Spleen (tissue), 7 donors: ENCODE data around the gene ATP1A1.

Experiments used
- CTCF ChIP-seq, 11 experiments: fragments of 200-600 bp in 7 of 11; fragments of 450-650 bp in 4 of 11; sonication (generic) in 4 of 11; IDR thresholded peaks in 8 of 11; conservative IDR thresholded peaks in 3 of 11; 1 replicate in 7 of 11; 2 replicates in 4 of 11; pipeline versions ENCODE4 v1.4.0 to v1.8.0; 2016 to 2021; ENCODE audit warnings: antibody characterized with exemption in 11 of 11, inconsistent platforms in 4 of 11, mild to moderate bottlenecking in 1 of 11
- POLR2A ChIP-seq, 3 donors: fragments of 450-650 bp; IDR thresholded peaks; one replicate each; pipeline ENCODE4 v1.5.1; 2017; ENCODE audit warnings: antibody characterized with exemption in 3 of 3, mild to moderate bottlenecking in 1 of 3
- donor health status: DM: no; HTN: no; CAD: no; lungs with moderate emphysema.
- donor health status: DM: no; HTN: no; CAD: no.
- donor health status: DM: no; HTN: no; CAD: no.

GRCh38 chr1:116449578-116449977, 76.5 kb downstream of the ATP1A1 start:
- TF ChIP-seq CTCF (IDR thresholded peaks at IDR 0.05 in 8 of 11, conservative IDR thresholded peaks at IDR 0.05 in 3 of 11), result no peak
- no peak for TF ChIP-seq POLR2A (IDR thresholded peaks at IDR 0.05)
